ENCODE measurements around the gene SUGCT.
"Not testable (repeated sequence)": the region's sequence is repeated elsewhere in the genome, so short reads cannot be mapped to it uniquely, and the experiment has no call there.

The SUGCT gene

GRCh38 chr7:40611095-40611871, 476.5 kb downstream of the SUGCT start:
- no peak for DNase-seq

GRCh38 chr7:40612298-40612697, 477.5 kb downstream of the SUGCT start:
- DNase-seq = no peak

GRCh38 chr7:40619647-40620046, 484.8 kb downstream of the SUGCT start:
- DNase-seq = no peak

- no peak for DNase-seq
These were observed 486.8 kb downstream of the SUGCT start for GRCh38 chr7:40621592-40621998.

GRCh38 chr7:40622941-40623501, 488.2 kb downstream of the SUGCT start:
- DNase-seq = no peak

GRCh38 chr7:40623863-40624262, 489.1 kb downstream of the SUGCT start:
- no peak for DNase-seq

GRCh38 chr7:40627361-40627760, 492.6 kb downstream of the SUGCT start:
- DNase-seq = not testable (repeated sequence)

GRCh38 chr7:40629891-40630290, 495.1 kb downstream of the SUGCT start:
- no peak for DNase-seq

GRCh38 chr7:40634118-40634517, 499.3 kb downstream of the SUGCT start:
- DNase-seq = no peak

- DNase-seq = no peak
These were observed 503.9 kb downstream of the SUGCT start for GRCh38 chr7:40638545-40639320.

- DNase-seq = no peak
These were observed 505.8 kb downstream of the SUGCT start for GRCh38 chr7:40640566-40640965.

- DNase-seq = no peak
These were observed 506.9 kb downstream of the SUGCT start for GRCh38 chr7:40641701-40642100.

GRCh38 chr7:40643664-40644063, 508.9 kb downstream of the SUGCT start:
- DNase-seq = no peak

GRCh38 chr7:40644454-40645188, 509.8 kb downstream of the SUGCT start:
- no peak for DNase-seq

GRCh38 chr7:40645197-40645596, 510.4 kb downstream of the SUGCT start:
- DNase-seq = no peak

- no peak for DNase-seq
These were observed 511.9 kb downstream of the SUGCT start for GRCh38 chr7:40646717-40647116.

GRCh38 chr7:40647719-40648118, 512.9 kb downstream of the SUGCT start:
- no peak for DNase-seq

- no peak for DNase-seq
These were observed 514.4 kb downstream of the SUGCT start for GRCh38 chr7:40649247-40649646.

GRCh38 chr7:40650903-40651302, 516.1 kb downstream of the SUGCT start:
- not testable (repeated sequence) for DNase-seq

- DNase-seq = no peak
These were observed 519.4 kb downstream of the SUGCT start for GRCh38 chr7:40654171-40654570.

- no peak for DNase-seq
These were observed 520.6 kb downstream of the SUGCT start for GRCh38 chr7:40655426-40655825.

GRCh38 chr7:40656349-40656748, 521.5 kb downstream of the SUGCT start:
- DNase-seq = no peak

Data from hypothalamus (tissue), 51 donors.